GM18519 (cell line): ENCODE measurements around the gene CD44.
A peak's percentile ranks its signal among the peaks of the same experiment; 100 is the strongest.

Source experiments
- ATAC-seq: cut with Tn5 transposase; IDR thresholded peaks from one replicate; pipeline ENCODE4 v1.9.1; 2021; ENCODE audit warnings: mild to moderate bottlenecking, moderate library complexity; ENCODE audit not compliant: unreplicated experiment, low FRiP score

The CD44 gene

GRCh38 chr11:35155677-35156076 is 16.7 kb downstream of the CD44 start:
- no peak for ATAC-seq

- ATAC-seq: no peak
Observed at GRCh38 chr11:35157814-35158700, 19.1 kb downstream of the CD44 start.

GRCh38 chr11:35158701-35159510 is 19.9 kb downstream of the CD44 start:
- ATAC-seq: no peak

GRCh38 chr11:35160246-35160824 is 21.4 kb downstream of the CD44 start:
- no peak for ATAC-seq

GRCh38 chr11:35160902-35161597 is 22.1 kb downstream of the CD44 start:
- no peak for ATAC-seq

GRCh38 chr11:35162745-35163144 is 23.8 kb downstream of the CD44 start:
- ATAC-seq: no peak

- no peak for ATAC-seq
Observed at GRCh38 chr11:35163209-35163608, 24.2 kb downstream of the CD44 start.

- ATAC-seq: no peak
Observed at GRCh38 chr11:35163702-35164496, 24.9 kb downstream of the CD44 start.

GRCh38 chr11:35165030-35165422 is 26.1 kb downstream of the CD44 start:
- ATAC-seq: no peak

GRCh38 chr11:35165423-35166368 is 26.7 kb downstream of the CD44 start:
- ATAC-seq: peak; percentile 71

GRCh38 chr11:35166369-35167360 is 27.7 kb downstream of the CD44 start:
- ATAC-seq: no peak

- no peak for ATAC-seq
Observed at GRCh38 chr11:35167426-35167954, 28.5 kb downstream of the CD44 start.

- ATAC-seq: no peak
Observed at GRCh38 chr11:35168671-35169070, 29.7 kb downstream of the CD44 start.

GRCh38 chr11:35169112-35169511 is 30.1 kb downstream of the CD44 start:
- ATAC-seq: no peak

GRCh38 chr11:35169754-35170153 is 30.8 kb downstream of the CD44 start:
- no peak for ATAC-seq

GRCh38 chr11:35170503-35170902 is 31.5 kb downstream of the CD44 start:
- ATAC-seq: no peak

- no peak for ATAC-seq
Observed at GRCh38 chr11:35171226-35171625, 32.3 kb downstream of the CD44 start.
